Gastrocnemius medialis (tissue), 4 donors: Measurements from ENCODE around the gene PRR12. TPM values are rescaled to one million over a fixed set of nuclear protein-coding genes. Genes with fewer than 3 reads are reported as not detected.

Experiments
- ATAC-seq, 2 donors: fragments of 150-250 bp; one replicate each; pipeline ENCODE4 v1.9.1; 2016
- DNase-seq, 2 donors: peaks; one replicate each; pipeline ENCODE4 v3.0.0-alpha.2; 2019
- H3K27ac ChIP-seq, 4 donors: fragments of 200-600 bp; sonication (generic); 1 replicate in 1 of 4; 2 replicates in 3 of 4; pipeline ENCODE4 v1.5.1; 2016 to 2018; ENCODE audit warnings: mild to moderate bottlenecking in 2 of 4, moderate library complexity in 1 of 4
- H3K27me3 ChIP-seq, 3 donors: fragments of 200-600 bp; sonication (generic) in 2 of 3; 1 replicate in 1 of 3; 2 replicates in 2 of 3; pipeline versions ENCODE4 v1.5.1 to v1.6.0; 2016 to 2019; ENCODE audit warnings: mild to moderate bottlenecking in 1 of 3, moderate library complexity in 1 of 3
- H3K36me3 ChIP-seq, 2 donors: fragments of 200-600 bp; sonication (generic) in 1 of 2; one replicate each; pipeline ENCODE4 v1.5.1; 2017 to 2018
- H3K4me1 ChIP-seq, 2 donors: fragments of 200-600 bp; sonication (generic) in 1 of 2; one replicate each; pipeline ENCODE4 v1.5.1; 2016 to 2017; ENCODE audit warnings: mild to moderate bottlenecking in 2 of 2
- H3K4me3 ChIP-seq, 4 donors: fragments of 200-600 bp; sonication (generic) in 3 of 4; 1 replicate in 1 of 4; 2 replicates in 3 of 4; pipeline ENCODE4 v1.5.1; 2016 to 2019; ENCODE audit warnings: mild to moderate bottlenecking in 2 of 4
- H3K9me3 ChIP-seq, 3 donors: fragments of 200-600 bp; sonication (generic) in 2 of 3; 1 replicate in 1 of 3; 2 replicates in 2 of 3; pipeline ENCODE4 v1.5.1; 2016 to 2019
- CTCF ChIP-seq, 5 experiments: fragments of 450-650 bp in 3 of 5; fragments of 200-600 bp in 2 of 5; sonication (generic) in 2 of 5; IDR thresholded peaks in 4 of 5; conservative IDR thresholded peaks in 1 of 5; 1 replicate in 4 of 5; 2 replicates in 1 of 5; pipeline ENCODE4 v1.5.1; 2016 to 2019; ENCODE audit warnings: antibody characterized with exemption in 5 of 5, mild to moderate bottlenecking in 3 of 5, moderate library complexity in 3 of 5
- POLR2A ChIP-seq, 2 donors: fragments of 450-650 bp; IDR thresholded peaks; one replicate each; pipeline ENCODE4 v1.6.1; 2017; ENCODE audit warnings: antibody characterized with exemption in 2 of 2, mild to moderate bottlenecking in 2 of 2, moderate library complexity in 2 of 2
- in situ Hi-C, 4 donors: fragments of 200-750 bp; cut with MboI; loops; one replicate each; pipeline versions ENCODE4 v1.15.0 to v1.8.0; 2017; ENCODE audit warnings: low sequenced_read_pairs in 4 of 4
- intact Hi-C: fragments of 100-400 bp; cut with DNase I; formaldehyde crosslinking; loops from one replicate; pipeline ENCODE4 v1.15.1; 2023; ENCODE audit warnings: low total_unique reads
- total RNA-seq, 4 donors: library from RNA; depleted of rRNA; stranded (reverse); fragments of >200 nt; gene quantifications; one replicate each; pipeline versions ENCODE4 v1.1.0 to v1.2.3, GENCODE V29; 2016

PRR12 gene
- total RNA-seq, 4 donors from 2014 or later: 3.4 to 7.7 (median 3.8) TPM

- peak; percentile 100 for DNase-seq
- Histone ChIP-seq H3K27ac (peak within 1 kb of the TSS; percentile 93 to 99 (median 97)), H3K36me3 (peaks cover 0 to 4% of the 10 kb centered on the region in 2 donors), H3K27me3 (no peaks in the 10 kb centered on the region), H3K9me3 (no peaks in the 10 kb centered on the region), H3K4me3 (peak within 1 kb of the TSS; percentile 64 to 95 (median 80)), H3K4me1 (peaks cover 31 to 37% of the 10 kb centered on the region in 2 donors)
- intact Hi-C loops: loop anchor here (1.0 to 5.0 kb wide), 7 partner anchors 37 to 387 kb away; partner anchors contain the start of genes AKT1S1, NOSIP, PRMT1 and PRRG2
- peak; percentile 74 to 76 for ATAC-seq
- TF ChIP-seq CTCF (IDR thresholded peaks at IDR 0.05 in 4 of 5, conservative IDR thresholded peaks at IDR 0.05 in 1 of 5) (no peak), POLR2A (IDR thresholded peaks at IDR 0.05) (peak; percentile 84 to 94)
- in situ Hi-C loops: no loop called here
These were observed 49.3 kb downstream of the PRR12 start, which contains the start of gene RRAS for GRCh38 chr19:49640113-49640898. RRAS (minus strand) TSS chr19:49640143; CDS start chr19:49640098, 45 bp downstream.

GRCh38 chr19:49641688-49642491 is 50.9 kb downstream of the PRR12 start, which contains the start of gene SCAF1:
SCAF1 (plus strand) TSS chr19:49642209; CDS start chr19:49645027, 2,818 bp downstream.
- Histone ChIP-seq H3K36me3 (peaks cover 0 to 16% of the 10 kb centered on the region in 2 donors), H3K4me3 (peak within 1 kb of the TSS; percentile 76 to 95 (median 84)), H3K9me3 (no peaks in the 10 kb centered on the region), H3K27ac (peak within 1 kb of the TSS; percentile 93 to 99 (median 97)), H3K4me1 (peaks cover 31 to 37% of the 10 kb centered on the region in 2 donors), H3K27me3 (no peaks in the 10 kb centered on the region)
- peak; percentile 99 to 100 for DNase-seq
- ATAC-seq: peak; percentile 60 to 62
- intact Hi-C loops: loop anchor here (1.0 to 5.0 kb wide), 5 partner anchors 22 to 385 kb away; partner anchors contain the start of genes AKT1S1, NOSIP, PRRG2 and TBC1D17
- in situ Hi-C loops: no loop called here
- TF ChIP-seq CTCF (IDR thresholded peaks at IDR 0.05 in 4 of 5, conservative IDR thresholded peaks at IDR 0.05 in 1 of 5) (peak in 1 of 5 experiments; percentile 11), POLR2A (IDR thresholded peaks at IDR 0.05) (peak; percentile 92 to 97)

DNA sequence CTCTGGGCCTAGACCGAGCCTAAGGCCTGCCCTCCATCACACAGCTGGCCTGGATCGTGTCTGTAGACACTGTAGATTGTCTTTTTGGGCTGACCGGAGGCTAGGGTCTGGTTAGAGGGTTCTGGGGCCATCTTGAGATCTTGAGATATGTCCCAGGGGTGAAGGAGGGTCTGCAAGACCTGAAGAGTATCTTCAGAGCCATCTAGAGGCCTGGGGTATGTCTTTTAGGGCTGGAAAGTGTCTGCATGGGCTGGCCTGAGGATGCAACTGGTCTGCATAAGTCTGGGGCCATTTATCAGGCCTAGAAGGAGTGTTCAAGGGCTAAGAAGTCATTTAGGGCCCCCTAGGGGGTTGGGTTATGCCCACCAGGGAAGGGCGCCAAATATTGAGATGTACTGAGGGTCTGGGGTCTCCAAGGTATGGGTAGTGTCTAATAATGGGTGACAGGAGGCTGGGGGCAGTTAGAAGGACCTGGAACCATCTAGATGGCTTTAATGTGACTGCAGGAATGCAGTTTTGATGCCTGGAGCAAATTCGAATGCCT is 51.6 kb downstream of the PRR12 start:
- intact Hi-C loops: loop anchor here (1.0 to 5.0 kb wide), 3 partner anchors 22 to 385 kb away; partner anchors contain the start of genes VRK3 and ZNF473
- Histone ChIP-seq H3K36me3 (peaks cover 0 to 22% of the 10 kb centered on the region in 2 donors), H3K4me1 (peaks cover 31 to 34% of the 10 kb centered on the region in 2 donors), H3K27me3 (no peaks in the 10 kb centered on the region), H3K4me3 (peak overlapping the region; percentile 76 to 95 (median 84)), H3K27ac (peak overlapping the region; percentile 90 to 99 (median 94)), H3K9me3 (no peaks in the 10 kb centered on the region)
- no peak for TF ChIP-seq POLR2A (IDR thresholded peaks at IDR 0.05)
- TF ChIP-seq CTCF (IDR thresholded peaks at IDR 0.05 in 4 of 5, conservative IDR thresholded peaks at IDR 0.05 in 1 of 5): no peak
- in situ Hi-C loops: no loop called here
- no peak for DNase-seq
- ATAC-seq: no peak

DNA sequence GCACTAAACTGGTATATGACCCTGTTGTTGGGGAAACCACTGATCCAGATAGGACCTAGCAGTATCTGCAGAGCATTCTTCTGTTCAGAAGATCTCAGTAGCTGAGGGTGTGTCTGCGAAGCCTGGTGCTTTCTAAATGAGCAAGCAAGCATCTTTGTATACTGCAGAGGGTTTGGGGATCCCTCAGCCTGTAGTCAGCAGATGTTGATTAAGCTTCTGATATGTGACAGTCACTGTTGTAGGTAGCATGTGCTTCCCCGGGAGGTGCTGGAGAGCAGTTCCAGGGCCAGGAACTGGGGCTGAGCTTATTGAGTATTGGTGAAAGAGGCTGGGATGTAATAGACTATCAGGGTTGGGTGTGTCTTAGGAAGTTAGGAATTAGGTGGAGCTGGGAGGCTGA is 52.5 kb downstream of the PRR12 start:
- intact Hi-C loops (loop anchor here (5.0 kb wide), 2 partner anchors 164 to 384 kb away; partner anchors contain the start of genes VRK3 and ZNF473), in situ Hi-C loops (no loop called here)
- H3K9me3 ChIP-seq: no peaks in the 10 kb centered on the region
- TF ChIP-seq POLR2A (IDR thresholded peaks at IDR 0.05) (no peak), CTCF (IDR thresholded peaks at IDR 0.05 in 4 of 5, conservative IDR thresholded peaks at IDR 0.05 in 1 of 5) (no peak)
- peak overlapping the region in 3 of 4 donors; percentile 90 to 99 (median 98) for H3K27ac ChIP-seq
- peaks cover 28 to 30% of the 10 kb centered on the region in 2 donors for H3K4me1 ChIP-seq
- no peaks in the 10 kb centered on the region for H3K27me3 ChIP-seq
- peaks cover 0 to 30% of the 10 kb centered on the region in 2 donors for H3K36me3 ChIP-seq
- H3K4me3 ChIP-seq: peak overlapping the region in 3 of 4 donors; percentile 76 to 95 (median 92)
- no peak for DNase-seq
- no peak for ATAC-seq
